ENCODE data around the gene PEX14. TPM values are rescaled to one million over a fixed set of nuclear protein-coding genes. Genes with fewer than 3 reads are reported as not detected.
A peak's percentile ranks its signal among the peaks of the same experiment; 100 is the strongest.

The PEX14 gene
- total and polyA plus RNA-seq, 10 of the 15 experiments (the other 5 are each of a cell fraction or from before 2014, with no cell fraction given), result 1.4 to 23.2 (median 12.0) TPM

DNA sequence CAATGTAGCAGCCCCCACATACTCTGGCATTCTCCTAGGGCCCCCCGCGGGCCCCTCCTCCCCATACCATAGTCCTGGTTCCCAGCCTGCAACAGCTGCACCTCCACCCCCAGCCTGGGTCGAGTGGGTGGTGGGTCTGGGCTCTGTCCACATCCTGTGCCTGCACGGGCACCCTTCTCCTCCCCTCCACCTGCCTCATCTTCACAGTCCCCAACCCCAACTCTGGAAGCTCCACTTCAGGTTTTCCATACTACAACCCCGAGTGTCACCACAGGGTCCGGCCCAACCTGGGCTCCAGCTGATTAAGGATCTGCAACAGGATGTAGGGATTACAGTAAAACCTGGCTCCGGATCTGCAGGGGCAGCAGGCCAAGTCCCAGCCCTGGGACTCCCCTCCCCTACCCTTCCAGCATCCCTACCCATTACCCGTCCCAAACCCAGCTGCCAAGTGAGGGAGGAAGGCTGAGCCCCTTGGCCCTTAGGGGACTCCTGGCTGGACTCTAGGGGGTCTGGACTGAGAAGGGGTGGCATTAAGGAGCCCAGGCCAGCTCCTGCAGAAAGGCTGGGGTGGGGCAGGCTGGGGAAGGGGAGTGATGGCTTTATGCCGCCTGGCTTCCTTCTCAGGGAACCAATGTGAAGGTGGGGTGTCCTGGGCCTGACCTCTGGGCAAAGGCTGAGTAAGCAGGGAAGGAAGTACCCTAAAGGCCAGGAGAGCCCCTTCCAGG lies 204.9 kb downstream of the PEX14 start:
- Histone ChIP-seq H4K20me1 (ENCODE audit: control insufficient read depth, insufficient read depth) (peaks cover 2% of the 10 kb centered on the region; the same call in 1 of the 2 replicates), H3K9ac (ENCODE audit: control insufficient read depth, insufficient read depth, low read length) (no peak overlapping the region), H3K27ac (ENCODE audit: control insufficient read depth, insufficient read depth) (no peak overlapping the region), H3K27me3 (replicated peaks in 1 of 2; ENCODE audit: control insufficient read depth in 2 of 2, insufficient read depth in 2 of 2, low read length in 1 of 2) (no peaks in the 10 kb centered on the region), H3K36me3 (ENCODE audit: control insufficient read depth in 2 of 2, insufficient read depth in 2 of 2, low read length in 1 of 2) (no peaks in the 10 kb centered on the region; a peak in 1 of 4 replicates), H3K4me3 (no peak overlapping the region), H3K79me2 (ENCODE audit: control insufficient read depth, insufficient read depth, low read length) (no peaks in the 10 kb centered on the region), H2AFZ (ENCODE audit: control insufficient read depth, low read depth, low read length) (no peak overlapping the region), H3K4me2 (ENCODE audit: control insufficient read depth, insufficient read depth) (no peak overlapping the region), H3K9me3 (replicated peaks; ENCODE audit: control insufficient read depth, insufficient read depth, low read length) (no peaks in the 10 kb centered on the region), H3K4me1 (ENCODE audit: control insufficient read depth, insufficient read depth, low read length) (no peaks in the 10 kb centered on the region)
- SMC1A ChIA-PET (ENCODE audit: uncharacterized antibody, unreplicated experiment), result no interaction called here
- no TSS peak for BruUV-seq (replicated peaks)
- FAIRE-seq (no peak), ATAC-seq (no peak; the same call in 2 of the 3 replicates), DNase-seq (ENCODE audit: low read depth, low spot score) (no peak)
- 40% methylated on average over 9 of the region's 9 CpGs for WGBS (ENCODE audit: insufficient coverage, insufficient replicate concordance, low lambda C conversion rate, missing lambda C conversion rate)
- RAD21 ChIA-PET (ENCODE audit: unreplicated experiment), result no interaction called here
- CTCF ChIA-PET, result interaction anchor here (1.1 kb wide), 1 partner anchor 10 kb away, joined by 4 read pairs; no protein-coding TSS in a partner anchor
- intact Hi-C loops (cut with micrococcal nuclease; ENCODE audit: unreplicated experiment), result no loop called here
- TF ChIP-seq LARP7 (IDR thresholded peaks at IDR 0.05), result no peak
- peak; percentile 46 for TF ChIP-seq SP1 (IDR thresholded peaks at IDR 0.05; ENCODE audit: low read depth, low read length)
- POLR2A ChIA-PET, result no interaction called here
- in situ Hi-C loops (cut with MboI), result no loop called here

Small RNA genes within 50 kb of the gene (small RNA-seq; reads per million reads assigned to genes)
- not detected for gene RN7SL614P

Other genes starting within 250 kb of the PEX14 start
- gene PGD, start 75.9 kb upstream of the PEX14 start, total RNA-seq (2014; rRNA removed), result 149 and 151 TPM in 2 replicates
- 126 and 129 TPM in 2 replicates for gene PGD, start 75.9 kb upstream of the PEX14 start, total RNA-seq (2014; rRNA removed; fragmentation: Illumina TruSeq; extraction: Trizol)
- gene PGD, start 75.9 kb upstream of the PEX14 start, total RNA-seq (2021), result 199 and 201 TPM in 2 replicates
- gene PGD, start 75.9 kb upstream of the PEX14 start, polyA plus RNA-seq (2011; rRNA removed), result 76.0 and 108 TPM in 2 replicates
- 262 and 279 TPM in 2 replicates for gene PGD, start 75.9 kb upstream of the PEX14 start, polyA plus RNA-seq (2014; fragmentation: Illumina TruSeq; extraction: Trizol)
- gene PGD, start 75.9 kb upstream of the PEX14 start, polyA plus RNA-seq (2014; fragmentation: Nextera tagmentation; extraction: Ambion mirVana), result 100 to 1,000 TPM; 152 to 190 TPM
- gene PGD, start 75.9 kb upstream of the PEX14 start, polyA plus RNA-seq (2014; rRNA removed), result 138 and 152 TPM in 2 replicates
- gene PGD, start 75.9 kb upstream of the PEX14 start, polyA plus RNA-seq (2016; fragmentation: Nextera tagmentation; extraction: Ambion mirVana), result 100 to 1,000 TPM; 193 to 196 TPM
- gene CENPS, start 44.5 kb upstream of the PEX14 start, total RNA-seq (2014; rRNA removed), result 10.5 and 13.3 TPM in 2 replicates
- gene CENPS, start 44.5 kb upstream of the PEX14 start, total RNA-seq (2014; rRNA removed; fragmentation: Illumina TruSeq; extraction: Trizol), result 20.7 and 21.7 TPM in 2 replicates
- gene CENPS, start 44.5 kb upstream of the PEX14 start, total RNA-seq (2021), result 16.3 and 17.7 TPM in 2 replicates
- gene CENPS, start 44.5 kb upstream of the PEX14 start, polyA plus RNA-seq (2011; rRNA removed), result 9.4 and 15.0 TPM in 2 replicates
- gene CENPS, start 44.5 kb upstream of the PEX14 start, polyA plus RNA-seq (2014; fragmentation: Illumina TruSeq; extraction: Trizol), result 13.3 and 15.8 TPM in 2 replicates
- gene CENPS, start 44.5 kb upstream of the PEX14 start, polyA plus RNA-seq (2014; fragmentation: Nextera tagmentation; extraction: Ambion mirVana), result 10 to 100 TPM; 10.9 to 17.5 TPM
- 13.7 and 14.3 TPM in 2 replicates for gene CENPS, start 44.5 kb upstream of the PEX14 start, polyA plus RNA-seq (2014; rRNA removed)
- 10 to 100 TPM; 46.2 to 51.7 TPM for gene CENPS, start 44.5 kb upstream of the PEX14 start, polyA plus RNA-seq (2016; fragmentation: Nextera tagmentation; extraction: Ambion mirVana)
- gene CORT, start 24.9 kb upstream of the PEX14 start, total RNA-seq (2014; rRNA removed), result 0.23 and 0.27 TPM in 2 replicates
- 0.18 TPM in 1 of 2 replicates, not detected in the other for gene CORT, start 24.9 kb upstream of the PEX14 start, total RNA-seq (2014; rRNA removed; fragmentation: Illumina TruSeq; extraction: Trizol)
- gene CORT, start 24.9 kb upstream of the PEX14 start, total RNA-seq (2021), result 0.49 TPM in 1 of 2 replicates, not detected in the other
- gene CORT, start 24.9 kb upstream of the PEX14 start, polyA plus RNA-seq (2011; rRNA removed), result 0.10 and 0.12 TPM in 2 replicates
- 0.09 and 0.57 TPM in 2 replicates for gene CORT, start 24.9 kb upstream of the PEX14 start, polyA plus RNA-seq (2014; fragmentation: Illumina TruSeq; extraction: Trizol)
- under 1 TPM in 1 of 2 experiments, not detected in 1; 0.09 TPM for gene CORT, start 24.9 kb upstream of the PEX14 start, polyA plus RNA-seq (2014; fragmentation: Nextera tagmentation; extraction: Ambion mirVana)
- gene CORT, start 24.9 kb upstream of the PEX14 start, polyA plus RNA-seq (2014; rRNA removed), result 0.32 TPM in 1 of 2 replicates, not detected in the other
- gene CORT, start 24.9 kb upstream of the PEX14 start, polyA plus RNA-seq (2016; fragmentation: Nextera tagmentation; extraction: Ambion mirVana), result under 1 TPM; 0.33 to 0.38 TPM
- gene DFFA, start 2.4 kb upstream of the PEX14 start, total RNA-seq (2014; rRNA removed), result 41.2 and 43.3 TPM in 2 replicates
- gene DFFA, start 2.4 kb upstream of the PEX14 start, total RNA-seq (2014; rRNA removed; fragmentation: Illumina TruSeq; extraction: Trizol), result 43.0 and 49.2 TPM in 2 replicates
- gene DFFA, start 2.4 kb upstream of the PEX14 start, total RNA-seq (2021), result 56.0 and 56.4 TPM in 2 replicates
- 32.8 and 38.1 TPM in 2 replicates for gene DFFA, start 2.4 kb upstream of the PEX14 start, polyA plus RNA-seq (2011; rRNA removed)
- 31.7 and 37.4 TPM in 2 replicates for gene DFFA, start 2.4 kb upstream of the PEX14 start, polyA plus RNA-seq (2014; fragmentation: Illumina TruSeq; extraction: Trizol)
- 10 to 100 TPM; 55.6 to 57.3 TPM for gene DFFA, start 2.4 kb upstream of the PEX14 start, polyA plus RNA-seq (2014; fragmentation: Nextera tagmentation; extraction: Ambion mirVana)
- 36.1 and 41.1 TPM in 2 replicates for gene DFFA, start 2.4 kb upstream of the PEX14 start, polyA plus RNA-seq (2014; rRNA removed)
- gene DFFA, start 2.4 kb upstream of the PEX14 start, polyA plus RNA-seq (2016; fragmentation: Nextera tagmentation; extraction: Ambion mirVana), result 10 to 100 TPM; 78.8 to 83.8 TPM